KMS-11 (cell line): ENCODE data around the gene WRAP73.

Experiments used
- H2AFZ ChIP-seq: fragments of 200-600 bp; sonication (generic); 2 replicates; pipeline ENCODE4 v1.6.1; 2016; ENCODE audit warnings: antibody characterized with exemption, mixed run types, low read depth
- H3K27ac ChIP-seq: fragments of 200-600 bp; sonication (generic); 2 replicates; pipeline ENCODE4 v1.6.1; 2016; ENCODE audit warnings: mild to moderate bottlenecking, mixed run types
- H3K27me3 ChIP-seq: fragments of 200-600 bp; sonication (generic); 2 replicates; pipeline ENCODE4 v1.6.1; 2017; ENCODE audit warnings: mild to moderate bottlenecking, low read depth, mixed run types, moderate library complexity; ENCODE audit not compliant: insufficient read depth
- H3K36me3 ChIP-seq: fragments of 200-600 bp; sonication (generic); 2 replicates; pipeline ENCODE4 v1.6.1; 2017; ENCODE audit warnings: mild to moderate bottlenecking, mixed run types; ENCODE audit not compliant: insufficient read depth
- H3K4me1 ChIP-seq: fragments of 200-600 bp; sonication (generic); 2 replicates; pipeline ENCODE4 v1.6.1; 2016; ENCODE audit warnings: mild to moderate bottlenecking, low read depth, mixed run types; ENCODE audit not compliant: poor library complexity, severe bottlenecking
- H3K4me2 ChIP-seq: fragments of 200-600 bp; sonication (generic); 2 replicates; pipeline ENCODE4 v1.7.0; 2016; ENCODE audit warnings: mild to moderate bottlenecking, mixed run types
- H3K4me3 ChIP-seq: fragments of 200-600 bp; sonication (generic); IDR thresholded peaks from 2 replicates; pipeline ENCODE4 v1.6.1; 2017; ENCODE audit warnings: low read depth, low read length, mixed read lengths; ENCODE audit not compliant: insufficient read depth
- H3K79me2 ChIP-seq: fragments of 200-600 bp; sonication (generic); 2 replicates; pipeline ENCODE4 v1.6.1; 2016; ENCODE audit warnings: low read depth, mixed run types; ENCODE audit not compliant: insufficient read depth
- H3K9ac ChIP-seq: fragments of 200-600 bp; sonication (generic); 2 replicates; pipeline ENCODE4 v1.6.1; 2016; ENCODE audit warnings: mild to moderate bottlenecking, mixed run types
- H4K20me1 ChIP-seq: fragments of 200-600 bp; sonication (generic); 2 replicates; pipeline ENCODE4 v1.6.1; 2016; ENCODE audit warnings: mild to moderate bottlenecking, mixed run types; ENCODE audit not compliant: insufficient read depth
- CTCF ChIP-seq: fragments of 200-600 bp; sonication (generic); conservative IDR thresholded peaks from 2 replicates; pipeline ENCODE4 v1.6.1; 2017; ENCODE audit warnings: low read depth, mild to moderate bottlenecking, antibody characterized with exemption, low read length, moderate library complexity, mixed read lengths

Gene WRAP73

DNA sequence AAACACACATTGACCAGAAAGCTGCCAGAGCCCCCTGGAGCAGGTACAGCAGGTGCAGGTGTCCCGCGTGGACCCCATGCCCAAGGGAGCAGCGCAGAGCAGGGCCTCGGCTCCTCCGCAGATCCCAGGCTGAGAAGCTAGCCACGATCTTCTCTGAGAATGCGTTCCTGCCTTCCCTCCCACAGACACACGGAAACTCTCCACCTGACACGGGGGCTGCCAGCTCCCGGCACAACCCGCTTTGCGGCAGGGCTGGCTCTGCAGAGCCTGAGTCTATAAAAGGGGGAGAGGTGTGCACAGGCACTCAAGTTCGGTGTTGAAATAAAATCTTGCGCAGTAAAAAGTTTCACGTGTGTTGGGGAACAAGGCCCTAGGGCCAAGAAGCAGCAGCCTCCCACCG lies 48.2 kb downstream of the WRAP73 start:
- no peaks in the 10 kb centered on the region for H3K79me2 ChIP-seq
- TF ChIP-seq CTCF = no peak
- no peak overlapping the region for H3K4me2 ChIP-seq
- H3K36me3 ChIP-seq = no peaks in the 10 kb centered on the region
- no peak overlapping the region for H3K4me3 ChIP-seq
- H3K27me3 ChIP-seq = peaks cover 97% of the 10 kb centered on the region
- H3K9ac ChIP-seq = no peak overlapping the region
- no peaks in the 10 kb centered on the region for H3K4me1 ChIP-seq
- no peak overlapping the region for H2AFZ ChIP-seq
- H3K27ac ChIP-seq = no peak overlapping the region
- H4K20me1 ChIP-seq = no peaks in the 10 kb centered on the region

DNA sequence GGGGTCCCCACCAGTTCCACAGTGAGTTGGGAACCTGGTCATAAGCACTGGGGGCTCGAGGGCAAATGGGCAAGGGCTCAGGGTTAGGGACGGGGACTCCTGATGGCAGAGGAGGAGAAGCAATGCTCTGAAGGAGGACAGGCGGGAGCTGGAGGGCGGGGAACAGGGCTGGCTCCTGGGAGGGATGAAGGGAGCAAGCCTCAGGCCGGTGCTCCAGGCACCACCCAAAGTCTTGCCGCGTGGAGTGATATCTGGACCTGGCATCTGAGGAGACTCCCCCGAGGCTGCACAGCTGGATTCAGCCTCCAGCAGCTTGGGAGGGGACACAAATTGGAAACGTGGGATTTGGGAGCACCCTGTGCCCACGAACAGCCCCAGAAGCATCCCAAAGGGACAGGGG lies 49.5 kb downstream of the WRAP73 start:
- no peak overlapping the region for H2AFZ ChIP-seq
- no peak for TF ChIP-seq CTCF
- no peaks in the 10 kb centered on the region for H3K36me3 ChIP-seq
- no peak overlapping the region for H3K9ac ChIP-seq
- no peaks in the 10 kb centered on the region for H3K4me1 ChIP-seq
- H3K27ac ChIP-seq = no peak overlapping the region
- H3K4me3 ChIP-seq = no peak overlapping the region
- H3K27me3 ChIP-seq = peaks cover 91% of the 10 kb centered on the region
- H4K20me1 ChIP-seq = no peaks in the 10 kb centered on the region
- H3K4me2 ChIP-seq = no peak overlapping the region
- no peaks in the 10 kb centered on the region for H3K79me2 ChIP-seq

DNA sequence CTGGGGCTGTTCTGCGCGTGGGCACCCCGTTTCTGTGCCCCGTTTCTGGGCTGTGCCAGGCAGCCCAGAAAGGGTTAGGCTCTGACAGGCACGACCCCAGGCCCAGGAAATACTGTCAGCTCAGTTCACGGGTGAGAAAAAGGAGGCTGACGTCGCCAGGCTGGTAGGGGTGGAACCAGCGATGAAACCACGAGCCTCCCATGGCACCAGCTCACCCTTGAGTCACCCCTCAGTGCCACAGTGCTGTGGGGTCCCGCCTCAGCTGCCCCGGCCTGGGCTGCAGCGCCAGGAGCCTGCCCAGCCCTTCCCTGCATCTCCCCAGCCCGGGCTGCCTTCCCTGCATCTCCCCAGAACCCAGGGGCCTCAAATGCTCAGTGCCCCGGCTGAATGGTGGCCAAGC lies 50.1 kb downstream of the WRAP73 start:
- H3K36me3 ChIP-seq = no peaks in the 10 kb centered on the region
- H2AFZ ChIP-seq = no peak overlapping the region
- H3K27ac ChIP-seq = no peak overlapping the region
- no peak overlapping the region for H3K4me2 ChIP-seq
- no peak for TF ChIP-seq CTCF
- peaks cover 91% of the 10 kb centered on the region for H3K27me3 ChIP-seq
- H3K9ac ChIP-seq = no peak overlapping the region
- H3K79me2 ChIP-seq = no peaks in the 10 kb centered on the region
- H3K4me1 ChIP-seq = no peaks in the 10 kb centered on the region
- H3K4me3 ChIP-seq = no peak overlapping the region
- no peaks in the 10 kb centered on the region for H4K20me1 ChIP-seq

GRCh38 chr1:3599286-3599811 lies 50.6 kb downstream of the WRAP73 start:
- Histone ChIP-seq H3K27me3 (peaks cover 91% of the 10 kb centered on the region), H3K9ac (no peak overlapping the region), H3K4me1 (no peaks in the 10 kb centered on the region), H3K4me3 (no peak overlapping the region), H4K20me1 (no peaks in the 10 kb centered on the region), H2AFZ (no peak overlapping the region), H3K4me2 (no peak overlapping the region), H3K36me3 (no peaks in the 10 kb centered on the region), H3K79me2 (no peaks in the 10 kb centered on the region), H3K27ac (no peak overlapping the region)
- TF ChIP-seq CTCF = no peak
